Adrenal gland (tissue), 5 donors: ENCODE data around the gene AGPAT4.
"Not testable (repeated sequence)": the region's sequence is repeated elsewhere in the genome, so short reads cannot be mapped to it uniquely, and the experiment has no call there.

Experiments used
- POLR2A ChIP-seq, 2 donors: fragments of 450-650 bp; IDR thresholded peaks; one replicate each; pipeline ENCODE4 v1.6.1; 2017; ENCODE audit warnings: antibody characterized with exemption in 2 of 2, mild to moderate bottlenecking in 2 of 2, moderate library complexity in 1 of 2
- TF ChIP-seq, protein P1 (sequence below), 6 experiments: fragments of 450-650 bp in 4 of 6; fragments of 200-600 bp in 2 of 6; sonication (generic) in 1 of 6; IDR thresholded peaks; 1 replicate in 5 of 6; 2 replicates in 1 of 6; pipeline versions ENCODE4 v1.5.1 to v1.8.0; 2016 to 2021; ENCODE audit warnings: antibody characterized with exemption in 6 of 6, mild to moderate bottlenecking in 2 of 6, moderate library complexity in 1 of 6
- donor health status: DM: no; HTN: no; CAD: no.

DNA sequence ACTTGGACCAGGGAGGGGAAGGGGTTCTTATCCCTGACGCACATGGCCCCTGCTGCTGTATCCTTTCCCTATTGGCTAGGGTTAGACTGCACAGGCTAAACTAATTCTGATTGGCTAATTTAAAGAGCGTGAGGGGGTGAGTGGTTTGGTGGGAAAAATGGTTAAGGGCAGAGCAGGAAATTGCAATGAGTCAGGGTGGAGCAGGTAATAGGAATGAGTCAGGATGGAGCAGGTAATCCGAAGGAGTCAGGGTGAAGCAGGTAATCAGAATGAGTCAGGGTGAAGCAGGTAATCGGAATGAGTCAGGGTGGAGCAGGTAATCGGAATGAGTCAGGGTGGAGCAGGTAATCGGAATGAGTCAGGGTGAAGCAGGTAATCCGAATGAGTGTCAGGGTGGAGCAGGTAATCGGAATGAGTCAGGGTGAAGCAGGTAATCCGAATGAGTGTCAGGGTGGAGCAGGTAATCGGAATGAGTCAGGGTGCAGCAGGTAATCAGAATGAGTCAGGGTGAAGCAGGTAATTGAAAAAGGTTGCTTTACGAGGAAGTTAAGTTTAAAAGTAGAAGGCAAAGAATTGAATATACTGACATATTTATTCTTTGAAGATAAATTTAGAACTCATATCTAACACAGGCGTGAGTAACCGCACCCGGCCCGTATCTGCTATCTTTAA, 41.5 kb upstream of the AGPAT4 start:
- TF ChIP-seq, protein P1, sequence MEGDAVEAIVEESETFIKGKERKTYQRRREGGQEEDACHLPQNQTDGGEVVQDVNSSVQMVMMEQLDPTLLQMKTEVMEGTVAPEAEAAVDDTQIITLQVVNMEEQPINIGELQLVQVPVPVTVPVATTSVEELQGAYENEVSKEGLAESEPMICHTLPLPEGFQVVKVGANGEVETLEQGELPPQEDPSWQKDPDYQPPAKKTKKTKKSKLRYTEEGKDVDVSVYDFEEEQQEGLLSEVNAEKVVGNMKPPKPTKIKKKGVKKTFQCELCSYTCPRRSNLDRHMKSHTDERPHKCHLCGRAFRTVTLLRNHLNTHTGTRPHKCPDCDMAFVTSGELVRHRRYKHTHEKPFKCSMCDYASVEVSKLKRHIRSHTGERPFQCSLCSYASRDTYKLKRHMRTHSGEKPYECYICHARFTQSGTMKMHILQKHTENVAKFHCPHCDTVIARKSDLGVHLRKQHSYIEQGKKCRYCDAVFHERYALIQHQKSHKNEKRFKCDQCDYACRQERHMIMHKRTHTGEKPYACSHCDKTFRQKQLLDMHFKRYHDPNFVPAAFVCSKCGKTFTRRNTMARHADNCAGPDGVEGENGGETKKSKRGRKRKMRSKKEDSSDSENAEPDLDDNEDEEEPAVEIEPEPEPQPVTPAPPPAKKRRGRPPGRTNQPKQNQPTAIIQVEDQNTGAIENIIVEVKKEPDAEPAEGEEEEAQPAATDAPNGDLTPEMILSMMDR (IDR thresholded peaks at IDR 0.05): not testable (repeated sequence)
- not testable (repeated sequence) for TF ChIP-seq POLR2A (IDR thresholded peaks at IDR 0.05)
